Lung (tissue), 12 donors: ENCODE results near the gene APH1B. TPM values are rescaled to one million over a fixed set of nuclear protein-coding genes. Genes with fewer than 3 reads are reported as not detected.
A peak's percentile ranks its signal among the peaks of the same experiment; 100 is the strongest.

Experiments used
- ATAC-seq: fragments of 200-7000 bp; cut with Tn5 transposase; one replicate; pipeline ENCODE4 v1.9.1; 2020; ENCODE audit warnings: moderate number of reproducible peaks; ENCODE audit not compliant: insufficient read depth, low FRiP score
- DNase-seq, 3 donors: peaks; one replicate each; pipeline ENCODE4 v3.0.0-alpha.2; 2013 to 2017
- H3K27ac ChIP-seq, 2 donors: one replicate each; pipeline ENCODE4 v1.5.1; 2013; ENCODE audit warnings: mild to moderate bottlenecking in 2 of 2, moderate library complexity in 2 of 2, control low read depth in 1 of 2, inconsistent platforms in 1 of 2, low read depth in 1 of 2, low read length in 1 of 2
- H3K27me3 ChIP-seq, 3 donors: one replicate each; pipeline ENCODE4 v1.5.1; 2013; ENCODE audit warnings: low read length in 2 of 3; ENCODE audit not compliant: control insufficient read depth in 3 of 3, insufficient read depth in 3 of 3
- H3K36me3 ChIP-seq, 4 donors: one replicate each; pipeline ENCODE4 v1.5.1; 2013; ENCODE audit warnings: low read length in 4 of 4, mild to moderate bottlenecking in 1 of 4, moderate library complexity in 1 of 4; ENCODE audit not compliant: control insufficient read depth in 4 of 4, insufficient read depth in 4 of 4
- H3K4me1 ChIP-seq, 5 donors: one replicate each; pipeline ENCODE4 v1.5.1; 2013; ENCODE audit warnings: low read length in 5 of 5, mild to moderate bottlenecking in 2 of 5, moderate library complexity in 1 of 5; ENCODE audit not compliant: control insufficient read depth in 5 of 5, insufficient read depth in 5 of 5
- H3K4me3 ChIP-seq: one replicate; pipeline ENCODE4 v1.5.1; 2013; ENCODE audit warnings: mild to moderate bottlenecking, control low read depth, moderate library complexity
- H3K9ac ChIP-seq, 2 donors: one replicate each; pipeline ENCODE4 v1.5.1; 2013; ENCODE audit warnings: low read length in 2 of 2, control low read depth in 1 of 2; ENCODE audit not compliant: insufficient read depth in 1 of 2
- H3K9me3 ChIP-seq, 4 donors: one replicate each; pipeline ENCODE4 v1.5.1; 2013; ENCODE audit warnings: low read length in 3 of 4, mild to moderate bottlenecking in 1 of 4, moderate library complexity in 1 of 4; ENCODE audit not compliant: control insufficient read depth in 4 of 4, insufficient read depth in 3 of 4
- CTCF ChIP-seq: IDR thresholded peaks from 2 replicates; pipeline ENCODE4 v1.5.1; 2012; ENCODE audit warnings: mild to moderate bottlenecking; ENCODE audit errors: control extremely low read depth, extremely low read depth
- WGBS, 2 donors: extraction: QIAGEN DNeasy Blood & Tissue Kit; methylation state at CpG; one replicate each; pipeline ENCODE4 v1.1.7; 2013; 5-methylcytosine and 5-hydroxymethylcytosine counted together
- polyA plus RNA-seq, 2 donors: library from polyadenylated mRNA; stranded (reverse); fragments of 200-250 nt; gene quantifications; one replicate each; pipeline ENCODE4 v1.2.1, GENCODE V29; 2013
- total RNA-seq, 2 donors: library from RNA; depleted of rRNA in 1 of 2; stranded (reverse); fragments of >200 nt in 1 of 2; gene quantifications; one replicate each; pipeline ENCODE4 v1.2.1, GENCODE V29; 2014 to 2021
- donor health status: control.
- donor health status: control.
- donor health status: Bipolar disorder and iron deficiency.
- donor health status: healthy.
- donor health status: DM: yes; HTN: yes; CAD: no.

APH1B gene
- total and polyA plus RNA-seq, 4 donors: 17.5 to 29.9 (median 21.9) TPM

DNA sequence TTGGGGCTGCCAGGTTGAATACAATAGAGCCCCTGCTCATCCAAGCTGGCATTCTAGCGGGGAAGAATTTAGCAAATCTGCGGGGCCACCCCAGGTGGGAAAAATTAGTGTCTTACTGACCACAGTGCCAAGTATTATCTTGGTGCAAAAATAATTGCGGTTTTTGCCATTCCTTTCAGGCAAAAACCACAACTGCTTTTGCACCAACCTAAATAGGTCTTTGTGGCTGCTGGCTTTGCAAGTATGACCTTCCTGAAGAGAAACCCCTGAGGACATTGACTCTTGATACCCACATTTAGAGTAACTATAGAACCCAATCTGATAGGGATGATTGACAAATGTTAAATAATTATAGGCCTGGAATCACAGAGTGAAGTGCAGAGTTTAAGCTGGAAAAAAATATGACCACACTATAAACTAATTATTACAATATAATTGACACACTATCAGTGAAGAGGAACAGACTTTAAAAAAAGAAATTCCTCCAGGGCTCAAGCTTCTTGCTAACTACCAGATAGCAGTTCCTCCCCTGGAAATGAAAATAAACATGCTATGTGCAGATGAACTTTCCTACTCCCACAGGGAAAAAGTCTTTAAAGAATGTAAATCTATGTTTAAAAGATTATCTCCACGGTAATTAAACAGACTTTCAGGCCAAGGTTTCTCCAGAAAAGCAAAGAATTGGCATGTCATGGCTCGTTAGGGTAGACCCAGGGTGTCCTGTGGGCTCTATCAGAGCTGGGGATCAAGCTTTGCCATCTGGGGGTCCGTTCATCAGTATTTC lies 69.9 kb downstream of the APH1B start:
- TF ChIP-seq CTCF: no peak
- no peak overlapping the region for H3K9ac ChIP-seq
- H3K36me3 ChIP-seq: no peaks in the 10 kb centered on the region
- ATAC-seq (no peak), DNase-seq (no peak)
- peaks cover 0 to 16% (median 0%) of the 10 kb centered on the region in 5 donors for H3K4me1 ChIP-seq
- 81 to 90% methylated on average over 6 of the region's 6 CpGs for WGBS, 2 donors
- H3K9me3 ChIP-seq: no peaks in the 10 kb centered on the region
- no peaks in the 10 kb centered on the region for H3K27me3 ChIP-seq
- H3K27ac ChIP-seq: no peak overlapping the region
- no peak overlapping the region for H3K4me3 ChIP-seq

DNA sequence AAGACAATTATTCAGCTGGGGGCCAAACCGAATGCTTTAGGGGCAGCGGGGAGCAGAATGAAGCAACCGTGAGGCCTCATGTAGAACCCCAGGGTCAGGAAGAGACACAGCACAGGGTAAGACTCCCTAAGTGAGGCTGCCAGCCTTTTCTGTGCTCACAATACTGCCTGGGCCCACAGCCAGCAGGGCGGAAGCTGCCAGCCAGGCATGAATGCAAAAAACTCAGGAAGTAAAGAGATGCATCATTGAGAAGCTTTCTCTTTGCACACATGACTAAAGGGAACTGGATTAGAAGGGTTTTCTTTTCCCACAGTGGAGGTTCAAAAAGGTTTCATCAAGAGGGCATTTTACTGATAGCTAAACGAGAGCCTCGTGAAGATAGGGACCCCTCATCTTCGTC lies 71.0 kb downstream of the APH1B start:
- no peaks in the 10 kb centered on the region for H3K27me3 ChIP-seq
- no peak overlapping the region for H3K27ac ChIP-seq
- peak; percentile 47 to 74 (median 56) for DNase-seq
- 46 to 52% methylated on average over 7 of the region's 7 CpGs for WGBS, 2 donors
- no peaks in the 10 kb centered on the region for H3K9me3 ChIP-seq
- no peak overlapping the region for H3K9ac ChIP-seq
- H3K4me1 ChIP-seq: peaks cover 0 to 16% (median 0%) of the 10 kb centered on the region in 5 donors
- ATAC-seq: no peak
- no peaks in the 10 kb centered on the region for H3K36me3 ChIP-seq
- no peak for TF ChIP-seq CTCF
- no peak overlapping the region for H3K4me3 ChIP-seq

GRCh38 chr15:63349156-63349555 lies 71.8 kb downstream of the APH1B start:
- TF ChIP-seq CTCF: no peak
- Histone ChIP-seq H3K4me1 (peaks cover 0 to 16% (median 0%) of the 10 kb centered on the region in 5 donors), H3K27me3 (no peaks in the 10 kb centered on the region), H3K4me3 (no peak overlapping the region), H3K27ac (no peak overlapping the region), H3K9ac (no peak overlapping the region), H3K9me3 (no peaks in the 10 kb centered on the region), H3K36me3 (no peaks in the 10 kb centered on the region)
- DNase-seq (no peak), ATAC-seq (no peak)
- 94 to 96% methylated on average over 6 of the region's 6 CpGs for WGBS, 2 donors
